Stimulated activated memory B cell treated with anti-CD40 and anti-IgM and Interleukin-4, amounts not matched to agents 10 μg/mL and 1 μg/mL and 100 μg/mL, for 72 hours (primary cell): ENCODE measurements around the gene MRPS25.
A peak's percentile ranks its signal among the peaks of the same experiment; 100 is the strongest.

Experiments used
- ATAC-seq: fragments of 150-1000 bp; cut with Tn5 transposase; 2 replicates; pipeline ENCODE4 v1.10.0; 2021
- H3K27ac Mint-ChIP-seq: one replicate; pipeline ENCODE4 v1.8.0; 2022; ENCODE audit warnings: mild to moderate bottlenecking, mixed read lengths
- H3K27me3 Mint-ChIP-seq: one replicate; pipeline ENCODE4 v1.8.0; 2022; ENCODE audit warnings: mixed read lengths
- H3K36me3 Mint-ChIP-seq: one replicate; pipeline ENCODE4 v1.8.0; 2022; ENCODE audit warnings: mixed read lengths
- H3K4me1 Mint-ChIP-seq: one replicate; pipeline ENCODE4 v1.8.0; 2022; ENCODE audit warnings: mixed read lengths
- H3K4me3 Mint-ChIP-seq: one replicate; pipeline ENCODE4 v1.8.0; 2022; ENCODE audit warnings: mild to moderate bottlenecking, moderate library complexity, mixed read lengths
- H3K9me3 Mint-ChIP-seq: one replicate; pipeline ENCODE4 v1.8.0; 2022; ENCODE audit warnings: mixed read lengths

Gene MRPS25

GRCh38 chr3:15063238-15063637, 1.9 kb downstream of the MRPS25 start:
- peak overlapping the region; percentile 98 for H3K27ac Mint-ChIP-seq
- no peak for ATAC-seq
- peak overlapping the region; percentile 58 for H3K4me3 Mint-ChIP-seq
- H3K36me3 Mint-ChIP-seq: peaks cover 25% of the 10 kb centered on the region
- H3K9me3 Mint-ChIP-seq: no peaks in the 10 kb centered on the region
- no peaks in the 10 kb centered on the region for H3K27me3 Mint-ChIP-seq
- H3K4me1 Mint-ChIP-seq: peaks cover 36% of the 10 kb centered on the region

- ATAC-seq: no peak
- no peaks in the 10 kb centered on the region for H3K27me3 Mint-ChIP-seq
- H3K4me1 Mint-ChIP-seq: peaks cover 54% of the 10 kb centered on the region
- peaks cover 46% of the 10 kb centered on the region for H3K36me3 Mint-ChIP-seq
- H3K27ac Mint-ChIP-seq: no peak overlapping the region
- H3K4me3 Mint-ChIP-seq: no peak overlapping the region
- peaks cover 3% of the 10 kb centered on the region for H3K9me3 Mint-ChIP-seq
These were observed 5.1 kb downstream of the MRPS25 start for GRCh38 chr3:15060029-15060428.

GRCh38 chr3:15056676-15057404, 8.3 kb downstream of the MRPS25 start:
- Mint-ChIP-seq H3K27ac (no peak overlapping the region), H3K27me3 (no peaks in the 10 kb centered on the region), H3K4me1 (peaks cover 62% of the 10 kb centered on the region), H3K9me3 (peaks cover 3% of the 10 kb centered on the region), H3K36me3 (peaks cover 75% of the 10 kb centered on the region), H3K4me3 (no peak overlapping the region)
- ATAC-seq: no peak

GRCh38 chr3:15055019-15055557, 10.0 kb downstream of the MRPS25 start:
- peaks cover 75% of the 10 kb centered on the region for H3K4me1 Mint-ChIP-seq
- peak overlapping the region; percentile 80 for H3K27ac Mint-ChIP-seq
- peak overlapping the region; percentile 40 for H3K4me3 Mint-ChIP-seq
- ATAC-seq: peak; percentile 80
- peaks cover 79% of the 10 kb centered on the region for H3K36me3 Mint-ChIP-seq
- peaks cover 3% of the 10 kb centered on the region for H3K9me3 Mint-ChIP-seq
- H3K27me3 Mint-ChIP-seq: no peaks in the 10 kb centered on the region

- H3K9me3 Mint-ChIP-seq: peaks cover 3% of the 10 kb centered on the region
- peaks cover 64% of the 10 kb centered on the region for H3K36me3 Mint-ChIP-seq
- no peak for ATAC-seq
- H3K27me3 Mint-ChIP-seq: no peaks in the 10 kb centered on the region
- peak overlapping the region; percentile 76 for H3K27ac Mint-ChIP-seq
- H3K4me1 Mint-ChIP-seq: peaks cover 70% of the 10 kb centered on the region
- no peak overlapping the region for H3K4me3 Mint-ChIP-seq
These were observed 11.6 kb downstream of the MRPS25 start for GRCh38 chr3:15053541-15053940.

- Mint-ChIP-seq H3K4me1 (peaks cover 70% of the 10 kb centered on the region), H3K27me3 (no peaks in the 10 kb centered on the region), H3K27ac (peak overlapping the region; percentile 76), H3K36me3 (peaks cover 54% of the 10 kb centered on the region), H3K9me3 (peaks cover 3% of the 10 kb centered on the region), H3K4me3 (no peak overlapping the region)
- no peak for ATAC-seq
These were observed 12.5 kb downstream of the MRPS25 start for GRCh38 chr3:15052335-15053242.

GRCh38 chr3:15051531-15051930, 13.6 kb downstream of the MRPS25 start:
- no peak for ATAC-seq
- Mint-ChIP-seq H3K4me3 (peak overlapping the region; percentile 20), H3K27me3 (no peaks in the 10 kb centered on the region), H3K9me3 (peaks cover 3% of the 10 kb centered on the region), H3K4me1 (peaks cover 61% of the 10 kb centered on the region), H3K27ac (peak overlapping the region; percentile 76), H3K36me3 (peaks cover 52% of the 10 kb centered on the region)

GRCh38 chr3:15050405-15051092, 14.6 kb downstream of the MRPS25 start:
- H3K27me3 Mint-ChIP-seq: no peaks in the 10 kb centered on the region
- peaks cover 3% of the 10 kb centered on the region for H3K9me3 Mint-ChIP-seq
- peaks cover 52% of the 10 kb centered on the region for H3K4me1 Mint-ChIP-seq
- peaks cover 56% of the 10 kb centered on the region for H3K36me3 Mint-ChIP-seq
- peak overlapping the region; percentile 55 for H3K4me3 Mint-ChIP-seq
- peak; percentile 97 for ATAC-seq
- peak overlapping the region; percentile 76 for H3K27ac Mint-ChIP-seq

- H3K4me1 Mint-ChIP-seq: peaks cover 49% of the 10 kb centered on the region
- no peak for ATAC-seq
- H3K9me3 Mint-ChIP-seq: no peaks in the 10 kb centered on the region
- H3K27me3 Mint-ChIP-seq: no peaks in the 10 kb centered on the region
- H3K36me3 Mint-ChIP-seq: peaks cover 54% of the 10 kb centered on the region
- peak overlapping the region; percentile 76 for H3K27ac Mint-ChIP-seq
- no peak overlapping the region for H3K4me3 Mint-ChIP-seq
These were observed 15.5 kb downstream of the MRPS25 start for GRCh38 chr3:15049584-15049983.

GRCh38 chr3:15045667-15046066, 19.4 kb downstream of the MRPS25 start:
- H3K4me1 Mint-ChIP-seq: peaks cover 24% of the 10 kb centered on the region
- H3K9me3 Mint-ChIP-seq: no peaks in the 10 kb centered on the region
- ATAC-seq: no peak
- peaks cover 50% of the 10 kb centered on the region for H3K36me3 Mint-ChIP-seq
- H3K27me3 Mint-ChIP-seq: no peaks in the 10 kb centered on the region
- peak overlapping the region; percentile 65 for H3K27ac Mint-ChIP-seq
- H3K4me3 Mint-ChIP-seq: no peak overlapping the region

- Mint-ChIP-seq H3K27ac (peak overlapping the region; percentile 65), H3K4me1 (peaks cover 15% of the 10 kb centered on the region), H3K36me3 (peaks cover 54% of the 10 kb centered on the region), H3K4me3 (no peak overlapping the region), H3K9me3 (no peaks in the 10 kb centered on the region), H3K27me3 (no peaks in the 10 kb centered on the region)
- ATAC-seq: no peak
These were observed 20.8 kb downstream of the MRPS25 start for GRCh38 chr3:15044326-15044725.

- H3K27ac Mint-ChIP-seq: peak overlapping the region; percentile 65
- no peaks in the 10 kb centered on the region for H3K27me3 Mint-ChIP-seq
- H3K4me1 Mint-ChIP-seq: peaks cover 15% of the 10 kb centered on the region
- no peaks in the 10 kb centered on the region for H3K9me3 Mint-ChIP-seq
- ATAC-seq: no peak
- H3K4me3 Mint-ChIP-seq: no peak overlapping the region
- H3K36me3 Mint-ChIP-seq: peaks cover 54% of the 10 kb centered on the region
These were observed 21.5 kb downstream of the MRPS25 start for GRCh38 chr3:15043408-15044171.

GRCh38 chr3:15042936-15043335, 22.2 kb downstream of the MRPS25 start:
- Mint-ChIP-seq H3K36me3 (peaks cover 54% of the 10 kb centered on the region), H3K4me3 (no peak overlapping the region), H3K4me1 (peaks cover 15% of the 10 kb centered on the region), H3K27me3 (no peaks in the 10 kb centered on the region), H3K9me3 (no peaks in the 10 kb centered on the region), H3K27ac (peak overlapping the region; percentile 0)
- ATAC-seq: no peak

- no peak overlapping the region for H3K4me3 Mint-ChIP-seq
- no peak for ATAC-seq
- H3K9me3 Mint-ChIP-seq: no peaks in the 10 kb centered on the region
- H3K27me3 Mint-ChIP-seq: no peaks in the 10 kb centered on the region
- H3K36me3 Mint-ChIP-seq: peaks cover 50% of the 10 kb centered on the region
- H3K4me1 Mint-ChIP-seq: peaks cover 15% of the 10 kb centered on the region
- no peak overlapping the region for H3K27ac Mint-ChIP-seq
These were observed 23.2 kb downstream of the MRPS25 start for GRCh38 chr3:15041950-15042349.
